GM19372 (cell line): Measurements from ENCODE around the gene BLACAT1.
"Not testable (repeated sequence)": the region's sequence is repeated elsewhere in the genome, so short reads cannot be mapped to it uniquely, and the experiment has no call there.

Experiments
- ATAC-seq: cut with Tn5 transposase; IDR thresholded peaks from one replicate; pipeline ENCODE4 v1.9.1; 2021; ENCODE audit warnings: mild to moderate bottlenecking, low read depth, moderate library complexity; ENCODE audit not compliant: unreplicated experiment

BLACAT1 gene

DNA sequence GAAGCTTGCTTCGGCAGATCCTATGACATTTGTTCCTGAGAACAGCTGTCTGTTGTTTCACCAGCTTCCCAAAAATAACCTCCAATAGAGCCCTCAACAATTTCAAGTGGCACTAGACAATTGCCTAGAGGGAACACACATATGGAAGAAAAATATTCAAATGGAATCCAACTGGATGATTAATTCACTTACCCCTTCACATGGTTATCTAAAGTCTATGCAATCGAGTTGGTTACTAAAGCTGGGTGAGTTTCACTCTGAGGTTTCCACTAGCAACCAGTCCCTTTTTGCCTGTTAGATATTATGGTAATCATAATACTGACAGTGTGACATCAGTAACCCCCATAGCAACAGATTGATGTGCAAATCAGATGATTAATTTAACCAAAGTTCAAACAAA lies 34.0 kb downstream of the BLACAT1 start, which contains the start of gene LEMD1:
TSS of gene LEMD1 (minus strand) at position 259 of the 400 bp plus-strand sequence. CDS start 1,520 bp downstream, outside the sequence.
- no peak for ATAC-seq

DNA sequence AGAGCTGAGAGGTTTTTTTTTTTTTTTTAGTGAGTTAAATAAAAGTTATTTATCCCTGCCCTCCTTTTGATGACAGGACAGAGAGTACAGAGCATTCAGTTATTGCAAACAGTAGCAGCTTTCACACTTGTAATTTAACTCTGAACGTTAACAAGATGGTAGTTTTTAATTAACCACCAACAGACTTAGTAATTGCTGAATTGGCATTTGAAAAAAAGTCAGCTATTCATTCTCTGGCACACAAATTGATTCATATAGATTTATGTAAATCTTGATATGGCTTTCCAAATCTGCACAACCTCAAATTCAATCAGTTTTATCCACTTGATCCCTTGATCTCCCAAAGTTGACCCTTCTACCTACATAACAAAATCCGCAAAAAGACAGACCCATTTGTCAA lies 34.9 kb downstream of the BLACAT1 start:
- no peak for ATAC-seq

- ATAC-seq: no peak
Measured at GRCh38 chr1:205417870-205418635, 37.8 kb downstream of the BLACAT1 start.

DNA sequence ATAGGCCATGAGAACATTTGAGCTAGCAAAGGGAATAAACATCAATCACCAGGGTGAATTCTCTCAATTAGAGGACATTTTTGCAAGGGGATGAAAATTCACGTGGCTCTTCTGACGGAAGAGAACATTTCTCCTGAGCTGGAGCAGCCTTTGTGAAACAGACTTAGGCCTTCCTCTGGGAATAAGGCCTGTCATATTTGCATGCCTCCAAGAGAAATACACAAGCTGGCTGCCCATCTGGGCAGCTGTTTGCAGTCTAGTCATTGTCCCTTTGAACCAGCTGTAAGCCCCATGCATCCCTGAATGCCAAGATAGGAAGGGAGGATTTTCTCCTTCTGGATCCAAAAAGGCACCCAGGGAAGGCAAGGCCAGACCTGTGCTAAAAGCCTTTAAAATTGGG lies 39.5 kb downstream of the BLACAT1 start:
- no peak for ATAC-seq

DNA sequence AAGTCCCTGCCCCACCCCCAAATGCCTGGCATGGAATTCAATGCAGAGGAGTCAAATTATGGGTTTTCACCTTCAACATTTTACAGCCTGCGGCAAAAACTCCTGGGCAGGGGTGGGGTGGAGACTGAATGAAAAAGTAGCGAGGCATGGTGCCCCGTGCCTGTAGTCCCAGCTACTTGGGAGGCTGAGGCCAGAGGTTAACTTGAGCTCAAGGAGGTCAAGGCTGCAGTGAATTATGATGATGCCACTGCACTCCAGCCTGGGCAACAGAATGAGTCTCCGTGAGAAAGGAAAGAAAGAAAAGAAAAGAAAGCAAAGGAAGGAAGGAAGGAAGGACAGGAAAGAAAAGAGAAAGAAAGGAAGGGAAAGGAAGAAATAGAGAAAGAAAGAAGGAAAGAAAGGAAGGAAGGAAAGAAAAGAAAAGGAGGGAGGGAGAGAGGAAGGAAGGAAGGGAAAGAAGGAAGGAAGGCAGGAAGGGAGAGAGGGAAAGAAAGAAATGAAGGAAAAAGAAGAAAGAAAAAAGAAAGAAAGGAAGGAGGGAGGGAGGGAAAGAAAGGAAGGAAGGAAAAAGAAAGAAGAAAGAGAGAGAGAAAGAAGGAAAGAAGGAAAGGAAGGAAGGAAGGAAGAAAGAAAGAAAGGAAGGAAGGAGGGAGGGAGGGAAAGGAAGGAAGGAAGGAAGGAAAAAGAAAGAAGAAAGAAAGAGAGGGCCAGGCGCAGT lies 45.1 kb downstream of the BLACAT1 start:
- ATAC-seq: no peak

- no peak for ATAC-seq
Measured at GRCh38 chr1:205407970-205408369, 47.9 kb downstream of the BLACAT1 start.

- ATAC-seq: not testable (repeated sequence)
Measured at GRCh38 chr1:205406252-205406651, 49.6 kb downstream of the BLACAT1 start.
